Renal cortex interstitium (tissue), 11 donors: ENCODE measurements around the gene UPF2. TPM values are rescaled to one million over a fixed set of nuclear protein-coding genes. Genes with fewer than 3 reads are reported as not detected.
"Not testable (repeated sequence)": the region's sequence is repeated elsewhere in the genome, so short reads cannot be mapped to it uniquely, and the experiment has no call there.

Experiments
- DNase-seq, 11 donors: peaks; one replicate each; pipeline ENCODE4 v3.0.0-alpha.2; 2013; ENCODE audit warnings: low read depth in 9 of 11, low spot score in 4 of 11; ENCODE audit errors: extremely low read depth in 1 of 11
- polyA plus RNA-seq, 3 donors: library from polyadenylated mRNA; unstranded; fragments of 120-200 nt; gene quantifications; one replicate each; pipeline ENCODE4 v1.2.1, GENCODE V29; 2013; ENCODE audit not compliant: insufficient read length in 3 of 3

Gene UPF2
- polyA plus RNA-seq, 3 donors, result 33.8 to 38.3 (median 36.1) TPM

DNA sequence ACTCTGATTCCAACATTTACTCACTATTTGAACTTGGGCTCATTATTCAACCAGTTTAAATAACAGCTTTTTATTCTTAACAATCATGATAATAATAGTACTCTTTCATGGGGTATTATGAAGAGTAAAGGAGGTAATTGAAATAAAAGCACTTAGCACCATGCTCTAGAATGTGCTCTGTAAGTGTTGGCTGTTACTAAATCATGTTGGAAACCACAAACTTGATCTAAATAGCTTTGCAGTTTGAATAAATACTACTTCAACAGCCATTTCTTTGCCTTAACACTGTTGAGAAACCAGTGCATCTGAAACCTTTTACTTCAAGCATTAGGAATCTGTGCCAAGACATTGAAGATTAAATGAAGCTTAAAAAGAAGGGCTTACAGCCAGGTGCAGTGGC lies 7.9 kb upstream of the UPF2 start:
- DNase-seq, result no peak

DNA sequence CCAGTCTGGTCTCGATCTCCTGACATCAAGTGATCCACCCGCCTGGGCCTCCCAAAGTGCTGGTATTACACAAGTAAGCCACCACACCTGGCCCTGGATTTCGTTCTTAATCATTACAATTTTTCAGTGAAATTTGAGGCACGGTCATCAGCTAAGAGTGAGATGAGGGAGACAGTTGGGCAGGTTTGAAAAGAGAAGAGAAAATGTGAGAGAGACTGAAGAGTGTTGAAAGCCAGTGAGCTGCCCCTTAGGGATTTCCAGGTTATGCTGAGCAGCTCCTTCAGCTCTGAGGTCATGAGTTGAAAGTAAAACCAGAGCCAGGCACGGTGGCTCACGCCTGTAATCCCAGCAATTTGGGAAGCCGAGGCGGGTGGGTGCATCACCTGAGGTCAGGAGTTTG lies 5.9 kb upstream of the UPF2 start:
- DNase-seq, result no peak

DNA sequence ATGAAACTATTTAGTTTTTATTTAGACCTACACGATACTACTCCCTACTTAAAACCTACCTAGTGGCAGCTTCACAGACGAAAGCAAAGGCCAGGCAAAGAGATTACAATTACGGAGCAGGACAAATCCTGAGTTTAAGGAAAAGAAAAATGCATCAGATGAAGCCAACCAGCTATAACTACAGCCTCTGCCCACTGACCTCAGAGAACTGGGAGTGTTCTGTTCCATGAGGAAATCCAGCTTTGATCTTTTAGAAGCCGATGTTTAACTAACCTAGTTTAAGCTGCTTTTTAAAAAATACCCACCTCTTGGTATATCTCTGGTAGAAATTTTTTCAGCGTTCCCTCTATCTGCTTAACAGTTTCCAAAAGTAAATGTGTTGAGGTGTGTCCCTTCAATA lies 3.0 kb upstream of the UPF2 start:
- DNase-seq, result no peak

DNA sequence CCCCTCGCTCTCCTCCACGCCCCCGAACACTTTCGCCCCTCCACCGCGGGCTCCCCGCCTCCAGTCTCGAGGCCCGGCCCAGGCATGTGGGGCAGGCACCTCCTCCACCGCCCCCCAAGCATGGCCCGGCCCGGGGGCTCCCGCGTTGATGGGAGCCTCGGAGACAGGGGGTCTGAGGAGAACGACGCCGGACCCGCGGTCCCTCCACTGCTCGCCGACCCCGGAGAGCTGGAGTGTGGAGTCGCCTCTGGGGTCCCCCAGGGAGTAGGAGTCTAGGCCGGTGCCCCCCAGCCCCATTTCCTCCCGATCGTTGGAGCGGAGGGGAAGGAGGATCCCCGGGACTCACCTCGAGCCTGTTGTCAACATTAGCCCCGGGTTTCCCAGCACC lies 206 bp downstream of the UPF2 start:
- DNase-seq, result peak in 1 of 11 donors; percentile 29

DNA sequence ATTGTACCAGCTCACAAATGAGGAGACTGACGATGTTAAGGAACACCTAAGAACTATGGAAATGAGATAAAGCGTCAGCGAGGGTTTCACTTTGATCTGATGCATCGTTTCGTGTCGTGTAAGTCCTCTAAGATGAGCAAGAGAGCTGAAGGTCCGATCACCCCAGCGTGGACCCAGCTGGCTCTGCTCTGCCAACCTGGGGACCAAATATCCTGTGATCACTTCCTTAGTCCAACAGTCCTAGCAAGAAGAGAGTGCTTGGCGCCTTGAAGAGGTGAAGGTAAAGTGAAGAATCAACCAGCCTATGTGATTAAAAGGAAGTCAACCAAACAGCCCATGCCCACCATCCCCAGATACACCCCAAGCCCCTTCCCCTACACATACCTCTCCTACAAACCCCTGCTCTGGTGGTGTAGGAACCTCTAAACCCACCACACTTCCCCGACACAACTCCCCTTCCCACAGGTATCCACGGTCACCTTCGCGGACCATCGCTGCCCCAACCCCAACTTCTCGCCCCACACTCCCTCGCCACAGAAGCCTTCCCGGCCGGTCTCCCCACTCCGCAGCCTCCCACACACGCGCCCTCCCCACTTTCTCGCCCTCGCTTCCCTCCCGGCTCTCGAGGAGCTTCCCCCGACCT lies 722 bp downstream of the UPF2 start:
- no peak for DNase-seq

DNA sequence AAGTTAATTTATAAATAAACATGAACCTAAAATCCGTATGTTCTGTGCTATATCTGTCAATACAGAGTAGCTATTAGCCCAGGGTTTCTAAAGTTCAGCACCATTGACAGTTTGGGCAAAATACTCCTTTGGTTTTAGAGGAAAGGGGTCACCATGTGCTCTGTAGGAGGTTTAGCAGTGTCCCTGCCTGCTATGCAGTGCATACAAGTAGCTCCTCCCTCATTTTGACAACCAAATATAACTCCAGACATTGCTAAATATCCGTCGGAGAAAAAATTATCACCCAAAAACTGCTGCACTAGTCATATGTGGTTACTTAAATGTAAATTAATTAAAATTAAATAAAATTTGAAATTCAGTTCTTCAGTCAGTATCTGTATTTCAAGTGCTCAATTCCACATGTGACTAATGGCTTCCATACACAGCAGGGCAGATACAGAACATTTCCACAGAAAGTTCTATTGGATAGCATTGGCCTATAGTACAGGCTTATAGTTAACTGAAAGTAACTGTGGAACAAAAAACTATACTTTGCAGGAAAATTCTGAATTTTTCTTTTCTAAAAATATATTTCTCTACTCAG lies 6.4 kb downstream of the UPF2 start:
- DNase-seq, result no peak

DNA sequence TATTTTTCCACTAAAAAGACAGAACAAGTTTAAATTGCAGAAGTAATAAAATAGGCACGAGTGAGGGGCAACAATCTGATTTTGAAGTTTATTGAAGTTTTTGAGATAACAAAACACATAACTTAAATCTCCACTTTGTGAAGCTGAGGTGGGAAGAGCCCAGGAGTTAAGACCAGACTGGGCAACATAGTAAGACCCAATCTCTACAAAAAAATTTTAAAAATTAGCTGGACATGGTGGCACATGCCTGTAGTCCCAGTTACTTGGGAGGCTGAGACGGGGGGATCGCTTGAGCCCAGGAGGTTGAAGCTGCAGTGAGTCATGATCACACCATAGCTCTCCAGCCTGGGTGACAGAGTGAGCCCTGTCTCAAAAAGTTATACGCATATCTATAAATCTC lies 11.2 kb downstream of the UPF2 start:
- DNase-seq, result no peak

DNA sequence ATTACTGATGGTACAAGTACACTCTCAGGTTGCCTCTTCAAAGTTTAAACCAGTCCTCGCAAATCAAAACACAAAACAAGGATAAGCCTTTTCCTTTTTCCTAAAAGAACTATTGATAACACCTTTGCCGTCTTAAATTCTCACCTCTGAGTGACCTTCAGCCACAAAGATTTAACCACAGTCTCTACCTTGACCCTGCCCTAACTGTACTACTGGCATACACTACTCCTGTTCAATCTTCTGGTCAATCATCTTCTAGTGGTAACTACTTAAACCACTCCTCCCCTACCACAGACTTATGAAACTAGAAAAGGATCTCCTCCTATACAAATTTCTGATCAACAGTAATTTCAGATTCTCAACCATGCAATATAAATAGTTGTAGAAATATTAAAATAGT lies 15.1 kb downstream of the UPF2 start:
- DNase-seq, result no peak

DNA sequence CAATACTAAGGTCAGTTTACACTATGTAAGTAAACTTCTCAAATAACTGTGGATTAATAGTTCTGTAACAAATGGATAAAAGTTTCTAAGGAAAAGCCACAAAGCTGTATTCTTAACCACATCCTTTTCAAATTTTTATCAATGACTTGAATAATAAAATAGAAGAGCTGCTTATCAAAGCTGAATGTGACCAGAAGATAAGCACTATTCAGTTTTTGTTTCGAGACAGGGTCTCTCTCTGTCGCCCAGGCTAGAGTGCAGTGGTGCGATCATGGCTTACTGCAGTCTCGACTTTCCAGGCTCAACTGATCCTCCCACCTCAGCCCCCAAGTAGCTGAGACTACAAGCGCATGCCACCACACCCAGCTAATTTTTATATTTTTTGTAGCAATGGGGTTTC lies 17.0 kb downstream of the UPF2 start:
- DNase-seq, result no peak

DNA sequence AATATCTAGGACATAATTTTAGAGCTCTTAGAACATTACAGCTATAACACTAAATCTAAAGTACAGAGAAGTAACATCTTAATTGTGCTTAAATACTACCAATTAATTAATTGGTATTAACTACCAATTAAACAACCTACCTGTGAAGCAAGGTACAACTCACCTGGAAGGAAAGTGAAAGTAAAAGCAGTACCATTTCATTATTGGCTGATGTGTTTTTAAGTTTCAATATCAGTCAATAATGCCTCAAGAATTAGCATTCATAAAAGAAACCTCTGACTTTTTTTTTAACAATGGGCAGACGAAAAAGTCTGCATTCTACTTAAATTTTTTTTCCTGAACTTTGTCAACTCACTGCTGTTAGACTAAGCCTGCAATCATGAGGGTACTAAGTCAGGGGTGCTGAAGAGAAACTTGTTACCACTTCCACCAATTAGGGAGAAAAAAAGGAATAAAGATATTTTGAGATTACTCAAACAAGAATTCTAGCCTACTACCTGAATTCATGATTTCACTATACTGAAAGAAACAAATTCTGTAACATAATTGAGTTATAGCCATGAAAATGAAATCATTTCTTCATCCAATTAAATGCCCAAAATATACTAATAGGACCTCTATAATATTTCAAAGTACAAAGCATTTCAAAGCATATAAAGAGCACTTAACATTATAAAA lies 19.9 kb downstream of the UPF2 start:
- no peak for DNase-seq

DNA sequence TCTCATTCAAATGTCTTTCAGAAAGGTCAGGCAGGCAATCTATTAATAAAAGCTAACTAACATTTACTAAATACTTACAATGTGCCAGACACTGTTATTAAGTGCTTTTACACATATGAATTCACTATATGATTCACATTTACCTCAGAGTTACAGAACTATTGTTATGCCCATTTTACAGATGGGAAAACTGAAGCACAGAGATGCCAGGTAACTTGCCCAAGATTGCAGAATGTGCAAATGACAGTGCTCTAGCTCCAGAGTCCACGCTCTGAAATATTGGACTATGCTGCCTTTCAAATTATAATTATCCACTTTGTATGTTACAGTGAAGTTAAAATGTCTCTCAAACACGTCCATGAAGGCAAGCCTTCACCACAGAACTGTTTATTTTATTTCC lies 22.0 kb downstream of the UPF2 start:
- DNase-seq, result no peak

DNA sequence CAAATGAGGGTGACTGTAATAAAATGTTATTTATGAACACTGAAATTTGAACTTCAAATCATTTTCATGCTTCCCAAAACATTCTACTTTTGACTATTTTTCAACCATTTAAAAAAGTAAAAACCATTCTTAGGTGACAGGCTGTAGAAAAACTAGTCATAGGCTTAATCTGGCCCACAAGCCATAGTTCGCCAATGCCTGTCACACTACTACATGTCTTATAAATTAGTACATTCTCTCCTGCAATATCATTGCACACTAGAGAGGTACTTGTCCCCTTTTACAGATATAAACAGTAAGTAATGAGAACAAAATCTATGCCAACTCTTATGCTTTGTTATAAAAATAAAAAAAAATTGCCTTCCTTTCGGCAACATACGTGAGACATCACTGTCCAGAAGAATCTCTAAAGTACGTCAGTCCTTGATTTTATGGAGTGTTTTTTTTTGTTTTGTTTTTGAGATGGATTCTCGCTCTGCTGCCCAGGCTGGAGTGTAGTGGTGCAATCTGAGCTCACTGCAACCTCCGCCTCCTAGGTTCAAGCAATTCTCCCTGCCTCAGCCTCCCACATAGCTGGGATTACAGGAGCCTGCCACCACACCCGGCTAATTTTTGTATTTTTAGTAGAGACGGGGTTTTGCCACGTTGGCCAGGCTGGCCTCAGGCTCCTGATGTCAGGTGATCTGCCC lies 23.2 kb downstream of the UPF2 start:
- peak in 6 of 11 donors; percentile 8 to 27 (median 16) for DNase-seq

DNA sequence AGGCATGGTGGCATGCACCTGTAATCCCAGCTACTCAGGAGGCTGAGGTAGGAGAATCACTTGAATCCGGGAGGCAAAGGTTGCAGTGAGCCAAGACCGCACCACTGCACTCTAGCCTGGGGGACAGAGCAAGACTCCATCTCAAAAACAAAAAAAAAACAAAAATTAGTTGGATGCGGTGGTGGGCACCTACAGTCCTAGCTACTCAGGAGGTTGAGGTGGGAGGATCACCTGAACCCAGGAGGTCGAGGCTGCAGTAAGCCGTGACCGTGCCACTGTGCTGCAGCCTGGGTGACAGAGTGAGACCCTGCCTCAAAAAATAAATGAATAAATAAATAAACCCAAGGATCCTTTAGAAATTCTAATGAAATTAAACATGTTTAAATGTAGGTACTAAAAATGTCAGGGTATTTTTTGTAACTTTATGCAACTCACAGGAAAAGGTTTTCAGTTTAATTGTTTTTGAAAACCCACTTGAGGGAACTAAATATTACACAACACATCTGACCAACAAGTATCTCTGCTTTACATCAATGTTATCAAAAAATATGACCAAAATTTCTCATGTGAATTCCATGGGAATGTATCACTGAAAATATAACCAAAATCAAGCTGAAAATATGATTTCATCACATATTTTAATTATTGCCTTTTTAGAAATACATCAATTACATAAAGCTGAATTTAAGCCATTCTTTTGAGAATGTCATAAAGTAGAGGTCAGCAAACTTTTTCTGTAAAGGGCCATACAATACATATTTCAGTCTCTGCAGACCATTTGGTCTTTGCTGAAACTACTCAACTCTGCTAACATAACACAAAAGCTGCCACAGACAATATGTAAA lies 23.9 kb downstream of the UPF2 start:
- DNase-seq, result peak in 5 of 11 donors; percentile 4 to 39 (median 19)

DNA sequence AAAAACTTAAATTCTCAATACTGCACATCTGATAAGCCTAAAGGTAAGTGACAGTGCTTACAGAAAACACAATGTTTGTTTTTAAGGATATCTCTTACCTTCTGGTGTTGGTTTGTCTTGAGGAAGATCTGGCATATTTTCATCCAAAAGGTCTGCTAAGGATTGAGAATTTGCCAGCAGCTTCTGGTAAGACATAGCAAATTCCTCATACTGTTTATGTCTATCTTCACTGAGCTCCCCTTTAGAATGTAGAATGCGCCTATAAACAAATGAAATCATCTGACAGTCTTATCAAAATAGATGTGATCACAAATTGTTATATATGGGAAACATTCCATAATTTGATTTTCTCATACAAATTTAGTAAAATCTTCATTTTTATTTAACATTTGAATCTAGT lies 28.7 kb downstream of the UPF2 start:
- DNase-seq, result no peak

DNA sequence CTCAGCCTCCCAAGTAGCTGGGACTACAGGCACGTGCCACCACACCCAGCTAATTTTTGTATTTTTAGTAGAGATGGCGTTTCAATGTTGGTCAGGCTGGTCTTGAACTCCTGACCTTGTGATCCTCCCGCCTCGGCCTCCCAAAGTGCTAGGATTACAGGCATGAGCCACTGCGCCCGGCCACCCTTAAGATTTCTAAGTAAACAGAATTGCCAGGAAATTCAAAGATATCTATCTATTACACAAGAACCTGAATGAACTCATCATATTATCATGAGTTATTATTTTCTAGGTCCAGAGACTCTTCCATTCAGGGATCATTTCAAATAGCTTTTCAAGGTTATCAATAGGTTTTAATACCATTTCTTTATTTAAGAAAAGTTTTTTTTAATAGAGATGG lies 29.2 kb downstream of the UPF2 start:
- not testable (repeated sequence) for DNase-seq

DNA sequence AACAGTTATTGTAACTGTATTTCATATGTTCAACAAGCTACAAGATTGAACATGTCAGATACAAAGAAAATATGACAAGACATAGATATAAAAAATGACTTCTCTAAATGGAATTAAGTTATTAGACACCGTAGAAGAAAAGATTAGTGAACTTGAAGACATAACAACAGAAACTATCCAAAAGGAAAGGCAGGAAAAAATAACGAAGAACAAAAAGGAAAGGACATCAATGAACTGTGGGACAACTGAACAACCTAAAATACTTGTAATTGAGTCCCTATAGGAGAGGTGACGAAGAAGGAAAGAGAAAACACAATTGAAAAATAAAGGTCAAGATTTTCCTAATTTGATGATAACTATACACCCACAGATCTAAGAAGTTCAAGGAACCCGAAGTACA lies 32.3 kb downstream of the UPF2 start:
- no peak for DNase-seq

DNA sequence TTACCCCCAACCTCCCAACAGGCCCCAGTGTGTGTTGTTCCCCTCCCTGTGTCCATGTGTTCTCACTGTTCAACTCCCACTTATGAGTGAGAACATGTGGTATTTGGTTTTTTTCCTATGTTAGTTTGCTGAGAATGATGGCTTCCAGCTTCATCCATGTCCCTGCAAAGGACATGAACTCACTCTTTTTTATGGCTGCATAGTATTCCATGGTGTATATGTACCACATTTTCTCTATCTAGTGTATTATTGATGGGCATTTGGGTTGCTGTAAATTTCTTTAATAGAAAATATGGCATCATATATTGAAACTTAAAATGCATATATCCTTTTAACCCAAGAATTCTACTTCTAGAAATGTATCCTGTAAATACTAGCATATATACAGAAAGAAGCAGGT lies 33.8 kb downstream of the UPF2 start:
- DNase-seq, result not testable (repeated sequence)

DNA sequence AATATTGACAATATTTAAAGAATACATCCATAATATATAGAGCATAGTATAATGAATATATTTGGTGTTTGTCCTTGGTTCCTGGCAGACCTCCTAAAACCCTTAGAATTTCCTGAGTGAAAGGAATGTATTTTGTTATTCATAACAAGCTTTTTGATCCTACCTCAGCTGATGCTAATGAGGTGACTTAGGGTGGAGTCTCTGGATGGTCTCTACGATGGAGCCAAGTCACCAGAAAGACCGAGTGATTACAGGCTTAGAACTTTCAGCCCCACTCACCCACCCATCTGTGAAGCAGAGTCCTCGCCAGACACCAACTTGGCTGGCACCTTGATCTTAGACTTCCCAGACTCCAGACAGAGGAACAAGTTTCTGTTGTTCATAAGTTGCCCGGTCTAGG lies 35.9 kb downstream of the UPF2 start:
- DNase-seq, result no peak

DNA sequence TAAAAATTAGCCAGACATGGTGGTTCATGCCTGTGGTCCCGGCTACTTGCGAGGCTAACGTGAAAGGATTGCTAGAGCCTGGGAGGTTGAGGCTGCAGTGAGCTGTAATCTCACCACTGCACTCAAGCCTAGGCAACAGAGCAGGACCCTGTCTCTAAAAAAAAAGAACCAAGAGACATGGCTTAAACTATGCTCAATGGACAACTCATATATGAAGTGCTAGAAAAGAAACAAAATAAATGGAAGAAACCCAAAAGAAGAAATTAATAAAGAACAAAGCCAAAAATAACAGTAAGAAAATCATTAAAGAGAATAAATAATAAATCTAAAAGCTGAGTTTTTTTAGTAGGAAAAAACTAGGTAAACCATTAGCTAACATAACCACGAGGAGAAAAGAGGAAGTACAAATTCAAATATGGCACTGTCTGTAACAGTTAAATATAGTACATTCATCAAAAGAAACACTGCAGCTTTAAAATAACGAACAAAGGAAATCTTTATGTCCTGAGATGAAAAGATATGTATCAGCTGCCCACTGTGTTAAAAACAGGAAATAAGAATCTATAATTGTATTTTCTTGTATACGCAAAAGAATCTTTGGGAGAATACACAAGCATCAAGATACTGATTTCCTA lies 48.7 kb downstream of the UPF2 start:
- no peak for DNase-seq
